ENCODE measurements around the gene CRTAC1.

The CRTAC1 gene

GRCh38 chr10:97892506-97892905 lies 137.9 kb downstream of the CRTAC1 start:
- no peak for DNase-seq

- DNase-seq, result no peak
These were observed 138.8 kb downstream of the CRTAC1 start for GRCh38 chr10:97891497-97892167.

- no peak for DNase-seq
These were observed 140.8 kb downstream of the CRTAC1 start for GRCh38 chr10:97889461-97890265.

GRCh38 chr10:97888641-97889262 lies 141.7 kb downstream of the CRTAC1 start:
- peak; percentile 50 for DNase-seq

- no peak for DNase-seq
These were observed 142.3 kb downstream of the CRTAC1 start for GRCh38 chr10:97888134-97888533.

GRCh38 chr10:97887399-97887798 lies 143.0 kb downstream of the CRTAC1 start:
- DNase-seq, result no peak

- DNase-seq, result no peak
These were observed 144.1 kb downstream of the CRTAC1 start for GRCh38 chr10:97886286-97886685.

- no peak for DNase-seq
These were observed 147.3 kb downstream of the CRTAC1 start for GRCh38 chr10:97883092-97883485.

- DNase-seq, result no peak
These were observed 148.0 kb downstream of the CRTAC1 start for GRCh38 chr10:97882142-97883091.

GRCh38 chr10:97880109-97880508 lies 150.3 kb downstream of the CRTAC1 start:
- DNase-seq, result no peak

- DNase-seq, result no peak
These were observed 151.2 kb downstream of the CRTAC1 start for GRCh38 chr10:97879241-97879640.

- no peak for DNase-seq
These were observed 154.0 kb downstream of the CRTAC1 start for GRCh38 chr10:97876402-97876801.

GRCh38 chr10:97875391-97875790 lies 155.0 kb downstream of the CRTAC1 start:
- no peak for DNase-seq

- no peak for DNase-seq
These were observed 156.1 kb downstream of the CRTAC1 start for GRCh38 chr10:97874332-97874731.

GRCh38 chr10:97873569-97873968 lies 156.9 kb downstream of the CRTAC1 start:
- no peak for DNase-seq

- no peak for DNase-seq
These were observed 159.4 kb downstream of the CRTAC1 start for GRCh38 chr10:97870990-97871389.

GRCh38 chr10:97869091-97870042 lies 161.1 kb downstream of the CRTAC1 start:
- DNase-seq, result peak; percentile 53

- DNase-seq, result no peak
These were observed 162.2 kb downstream of the CRTAC1 start for GRCh38 chr10:97868134-97868685.

- no peak for DNase-seq
These were observed 163.1 kb downstream of the CRTAC1 start for GRCh38 chr10:97867220-97867800.

- DNase-seq, result no peak
These were observed 163.7 kb downstream of the CRTAC1 start for GRCh38 chr10:97866524-97867219.
